ENCODE measurements around the gene CDK5RAP3. TPM values are rescaled to one million over a fixed set of nuclear protein-coding genes. Genes with fewer than 3 reads are reported as not detected.

CDK5RAP3 gene
- total and polyA plus RNA-seq, 2 of the 13 experiments (the other 11 are each of a cell fraction or from before 2014, with no cell fraction given), result 128 to 154 TPM

GRCh38 chr17:47970725-47971499 lies at the start of gene CDK5RAP3 (continued):
- peak; percentile 69 for TF ChIP-seq ARID5B (CRISPR knock-in tag; IDR thresholded peaks at IDR 0.05)
- TF ChIP-seq ZNF839 (CRISPR knock-in tag; IDR thresholded peaks at IDR 0.05; ENCODE audit: borderline replicate concordance), result peak; percentile 92
- no peak for TF ChIP-seq NPAS2 (CRISPR knock-in tag; IDR thresholded peaks at IDR 0.05; ENCODE audit: borderline replicate concordance)
- peak; percentile 95 for TF ChIP-seq RBFOX2 (IDR thresholded peaks at IDR 0.05; ENCODE audit: low read depth, low read length)
- TF ChIP-seq RORA (CRISPR knock-in tag; IDR thresholded peaks at IDR 0.05), result no peak
- 0 out of 2 replicates have a peak, but pooled peaks have one; percentile 15 for TF ChIP-seq ZBTB37 (CRISPR knock-in tag; IDR thresholded peaks at IDR 0.05)
- TF ChIP-seq ZFP36 (IDR thresholded peaks at IDR 0.05; ENCODE audit: borderline replicate concordance, low read depth, low read length, partially characterized antibody), result no peak
- TF ChIP-seq ISX (CRISPR knock-in tag; conservative IDR thresholded peaks at IDR 0.05), result no peak
- TF ChIP-seq HNRNPUL1 (IDR thresholded peaks at IDR 0.05; ENCODE audit: low read depth, low read length), result 0 out of 2 replicates have a peak, but pooled peaks have one; percentile 40
- TF ChIP-seq MEIS2 (CRISPR knock-in tag; IDR thresholded peaks at IDR 0.05), result no peak; the same call in 1 of the 2 replicates
- no peak; the same call in 1 of the 2 replicates for TF ChIP-seq FOXM1 (CRISPR knock-in tag; IDR thresholded peaks at IDR 0.05)
- TF ChIP-seq ATF6 (CRISPR knock-in tag; conservative IDR thresholded peaks at IDR 0.05), result no peak; the same call in 1 of the 2 replicates
- peak; percentile 92 for TF ChIP-seq ZNF333 (CRISPR knock-in tag; IDR thresholded peaks at IDR 0.05; ENCODE audit: borderline replicate concordance)
- peak; percentile 90 for TF ChIP-seq HMGXB3 (CRISPR knock-in tag; IDR thresholded peaks at IDR 0.05; ENCODE audit: borderline replicate concordance)
- peak; percentile 92; the same call in 1 of the 2 replicates for TF ChIP-seq ZNF235 (CRISPR knock-in tag; IDR thresholded peaks at IDR 0.05; ENCODE audit: borderline replicate concordance)
